NCI-H2196 treated with DMSO at 0.1 percent for 48 hours (cell line): ENCODE results near the gene NCLN.

ENCODE experiments used
- DNase-seq: peaks from one replicate; lab custom pipeline; 2025; ENCODE audit not compliant: unreplicated experiment; lab: John Stamatoyannopoulos, UW

Gene NCLN

GRCh38 chr19:3253270-3253669, 67.5 kb downstream of the NCLN start:
- DNase-seq, result no peak

GRCh38 chr19:3254520-3254919, 68.8 kb downstream of the NCLN start:
- DNase-seq, result no peak

- DNase-seq, result no peak
Measured at GRCh38 chr19:3257071-3257470, 71.3 kb downstream of the NCLN start.
